NCI-H187 (cell line): Measurements from ENCODE around the gene PPP5C.
"Not testable (repeated sequence)": the region's sequence is repeated elsewhere in the genome, so short reads cannot be mapped to it uniquely, and the experiment has no call there.

Experiments used
- DNase-seq, 2 experiments: peaks; one replicate each; lab custom pipeline; 2025; lab: John Stamatoyannopoulos, UW

PPP5C gene

DNA sequence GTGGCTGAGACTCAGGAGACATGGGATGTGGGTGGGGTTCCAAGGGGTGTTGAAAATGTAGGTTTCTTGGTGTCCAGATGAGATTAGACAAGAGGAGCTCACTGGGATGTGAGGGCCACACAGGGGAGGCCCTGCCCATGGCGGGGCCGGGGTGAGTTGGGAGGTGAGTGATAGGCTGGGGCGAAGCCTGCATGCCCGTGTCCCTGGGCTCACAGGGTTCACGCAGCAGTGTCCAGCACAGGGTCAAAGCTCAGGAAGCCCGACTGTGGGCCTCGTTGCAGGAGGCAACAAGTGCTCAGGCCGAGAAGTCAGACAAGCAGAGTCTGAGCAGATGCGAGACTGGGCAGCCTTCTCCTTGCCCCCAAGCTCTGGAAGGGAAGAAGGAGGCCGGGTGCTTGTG, 39.3 kb downstream of the PPP5C start:
- DNase-seq: no peak

DNA sequence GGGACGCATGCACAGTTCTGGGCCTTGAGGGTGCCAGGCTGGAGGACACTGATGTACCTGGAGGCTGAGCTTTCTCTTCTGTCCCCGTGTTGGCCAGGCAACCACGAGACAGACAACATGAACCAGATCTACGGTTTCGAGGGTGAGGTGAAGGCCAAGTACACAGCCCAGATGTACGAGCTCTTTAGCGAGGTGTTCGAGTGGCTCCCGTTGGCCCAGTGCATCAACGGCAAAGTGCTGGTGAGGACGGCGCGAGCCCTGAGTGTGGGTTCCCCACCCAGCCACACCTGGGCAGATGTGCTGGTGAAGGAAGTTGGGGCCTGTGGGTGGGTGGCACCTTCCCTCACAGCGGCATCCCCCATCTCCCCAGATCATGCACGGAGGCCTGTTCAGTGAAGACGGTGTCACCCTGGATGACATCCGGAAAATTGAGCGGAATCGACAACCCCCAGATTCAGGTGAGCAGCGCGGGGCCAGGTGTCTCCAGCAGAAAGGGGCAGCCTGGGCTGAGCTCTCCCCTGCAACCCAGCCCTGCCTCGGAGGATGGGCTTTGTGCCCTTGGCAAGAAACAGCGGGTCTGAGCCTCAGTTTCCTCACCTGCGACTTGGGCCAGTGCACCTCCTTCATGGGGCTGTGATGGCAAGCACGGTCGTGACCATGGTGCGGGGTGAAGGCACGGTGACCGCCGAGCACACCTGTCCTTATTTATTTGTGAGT, 40.3 kb downstream of the PPP5C start:
- no peak for DNase-seq

DNA sequence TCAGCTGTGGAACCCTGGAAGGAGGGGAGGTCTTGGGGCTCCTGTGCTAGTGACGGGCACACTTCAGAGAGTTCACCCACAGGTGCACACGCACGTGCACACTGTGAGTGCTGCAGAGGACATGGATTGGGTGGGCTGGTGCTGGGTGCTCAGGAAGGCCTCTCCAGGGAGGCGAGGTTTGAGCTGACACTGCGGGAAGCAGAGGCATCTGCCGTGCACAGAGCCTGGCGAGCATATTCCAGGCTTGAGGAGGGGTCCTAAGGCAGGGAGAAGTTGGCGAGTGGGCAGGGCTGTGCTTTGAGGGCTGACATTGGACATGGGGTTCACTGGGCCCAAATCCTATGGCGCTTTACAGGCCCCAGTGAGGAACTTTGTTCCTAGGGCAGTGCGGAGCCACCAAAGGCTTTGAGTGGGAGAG, 40.8 kb downstream of the PPP5C start:
- DNase-seq: no peak

DNA sequence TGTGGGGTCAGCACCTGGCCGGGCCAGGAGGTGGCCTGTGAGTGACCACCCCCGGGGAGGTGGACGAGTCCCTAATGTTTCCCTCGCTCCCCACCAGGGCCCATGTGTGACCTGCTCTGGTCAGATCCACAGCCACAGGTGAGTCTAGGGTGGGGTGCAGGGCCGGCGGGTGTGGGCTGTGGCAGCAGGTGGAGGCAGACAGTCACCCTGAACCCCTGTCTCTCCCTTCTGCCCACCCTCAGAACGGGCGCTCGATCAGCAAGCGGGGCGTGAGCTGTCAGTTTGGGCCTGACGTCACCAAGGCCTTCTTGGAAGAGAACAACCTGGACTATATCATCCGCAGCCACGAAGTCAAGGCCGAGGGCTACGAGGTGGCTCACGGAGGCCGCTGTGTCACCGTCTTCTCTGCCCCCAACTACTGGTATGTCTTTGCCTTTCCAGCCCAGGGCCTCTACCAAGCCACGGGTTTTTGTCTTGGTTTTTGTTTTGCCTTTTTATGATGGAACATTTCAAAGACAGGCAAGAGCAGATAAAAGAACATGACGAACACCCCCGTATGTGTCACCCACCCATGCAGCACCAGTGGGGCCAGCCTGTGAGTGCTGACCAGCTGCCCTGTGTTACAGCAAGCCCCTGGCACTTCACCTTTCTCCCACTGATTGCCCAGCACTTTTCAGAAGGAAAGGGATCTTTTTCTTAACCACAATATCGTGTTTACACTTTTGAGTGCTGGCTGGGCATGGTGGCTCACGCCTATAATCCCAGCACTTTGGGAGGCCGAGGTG, 41.6 kb downstream of the PPP5C start:
- DNase-seq: no peak

DNA sequence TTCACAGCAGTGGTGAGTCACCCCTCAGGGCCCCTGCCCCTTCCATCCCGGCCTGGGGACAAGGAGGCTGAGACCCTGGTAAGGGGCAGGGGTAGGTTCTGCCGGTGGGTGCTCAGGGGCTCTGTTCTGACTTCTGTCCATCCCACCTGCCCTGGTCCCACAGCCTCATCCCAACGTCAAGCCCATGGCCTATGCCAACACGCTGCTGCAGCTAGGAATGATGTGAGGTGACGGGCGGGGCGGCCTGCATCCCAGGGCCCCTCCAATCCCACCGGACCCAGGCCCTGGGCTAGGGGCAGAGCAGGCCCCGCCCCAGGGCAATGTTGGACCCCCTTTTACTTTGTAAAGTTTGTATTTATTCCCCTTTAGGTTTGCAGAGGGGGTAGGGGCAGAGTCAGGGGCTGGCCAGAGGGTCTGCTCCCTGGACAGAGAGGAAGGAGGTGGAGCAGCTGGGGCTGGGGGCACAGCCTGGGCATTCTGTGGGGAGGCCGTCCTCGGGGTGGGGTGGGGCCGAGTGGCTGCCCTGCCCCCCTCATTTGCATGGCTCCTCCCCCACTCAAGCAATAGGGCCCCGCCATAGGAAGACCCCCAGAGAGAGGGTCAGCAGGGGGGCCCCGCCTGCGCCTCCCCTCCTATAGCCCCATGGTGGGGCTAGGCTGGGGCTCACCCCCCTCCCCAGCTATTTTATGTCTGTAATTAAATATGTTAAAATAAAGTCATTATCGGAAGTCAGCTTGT, 43.4 kb downstream of the PPP5C start:
- DNase-seq: no peak

DNA sequence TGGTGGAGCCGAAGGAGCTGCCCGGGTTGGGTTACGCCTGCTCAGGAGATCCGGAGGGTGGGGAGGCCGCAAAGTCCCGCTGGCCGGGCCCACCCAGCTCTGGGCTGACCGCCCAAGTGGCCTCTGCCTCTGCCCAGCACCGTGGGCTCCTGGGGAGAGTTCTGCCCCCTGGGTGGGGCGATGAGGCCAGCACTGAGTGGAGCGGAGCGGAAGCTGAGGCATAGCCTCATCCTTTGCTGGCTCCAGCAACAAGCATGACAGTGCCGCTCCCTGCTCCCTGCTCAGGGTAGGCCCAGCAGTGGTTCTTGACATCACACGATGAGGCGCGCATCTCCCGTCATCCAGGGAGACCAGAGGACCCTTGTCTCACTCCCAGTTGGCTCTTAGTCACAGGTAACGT, 44.0 kb downstream of the PPP5C start:
- no peak for DNase-seq

DNA sequence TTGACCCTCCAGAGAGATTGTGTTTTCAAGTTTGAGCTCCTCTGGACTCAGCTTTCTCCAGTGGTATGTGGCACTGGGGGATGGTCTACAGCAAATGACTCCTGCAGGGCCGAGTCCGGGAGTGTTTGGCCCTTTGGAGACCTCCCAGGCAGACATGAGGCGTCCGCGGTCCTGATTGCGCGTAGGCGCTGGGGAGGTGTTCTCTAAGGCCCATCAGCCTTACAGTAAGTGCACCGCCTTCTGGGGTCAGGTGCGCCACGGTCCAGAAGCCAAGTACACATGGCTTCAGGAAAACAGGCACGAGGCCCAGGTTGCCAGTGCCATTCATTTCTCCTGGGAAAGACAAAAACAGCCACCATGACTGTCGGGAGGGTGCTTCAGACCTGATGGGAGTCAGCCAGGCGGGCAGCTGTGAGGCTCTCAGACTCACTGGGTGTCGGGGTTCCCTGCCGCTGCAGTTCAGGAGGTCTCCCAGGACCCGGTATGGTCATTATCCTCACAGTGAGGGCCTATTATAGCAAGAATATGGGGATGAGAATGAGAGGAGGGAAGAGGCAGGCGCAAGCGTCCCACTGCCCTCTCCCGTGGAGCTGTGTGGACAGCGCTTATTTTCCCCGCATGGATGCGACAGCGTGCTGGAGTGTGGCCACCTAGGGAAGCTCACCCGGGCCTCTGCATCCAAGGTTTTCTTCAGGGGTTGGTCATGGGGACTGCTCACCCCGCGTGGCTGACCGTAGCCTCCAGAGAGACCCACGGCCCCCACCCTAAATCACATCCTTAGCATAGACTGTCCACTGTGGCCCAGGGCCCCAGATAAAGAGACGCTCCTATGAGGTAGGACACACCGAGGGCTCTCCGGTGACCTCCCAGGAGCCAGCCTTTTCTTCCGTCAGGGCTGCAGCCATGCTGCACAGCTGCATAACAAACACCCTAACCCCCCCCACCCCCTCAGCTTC, 44.7 kb downstream of the PPP5C start:
- no peak for DNase-seq

DNA sequence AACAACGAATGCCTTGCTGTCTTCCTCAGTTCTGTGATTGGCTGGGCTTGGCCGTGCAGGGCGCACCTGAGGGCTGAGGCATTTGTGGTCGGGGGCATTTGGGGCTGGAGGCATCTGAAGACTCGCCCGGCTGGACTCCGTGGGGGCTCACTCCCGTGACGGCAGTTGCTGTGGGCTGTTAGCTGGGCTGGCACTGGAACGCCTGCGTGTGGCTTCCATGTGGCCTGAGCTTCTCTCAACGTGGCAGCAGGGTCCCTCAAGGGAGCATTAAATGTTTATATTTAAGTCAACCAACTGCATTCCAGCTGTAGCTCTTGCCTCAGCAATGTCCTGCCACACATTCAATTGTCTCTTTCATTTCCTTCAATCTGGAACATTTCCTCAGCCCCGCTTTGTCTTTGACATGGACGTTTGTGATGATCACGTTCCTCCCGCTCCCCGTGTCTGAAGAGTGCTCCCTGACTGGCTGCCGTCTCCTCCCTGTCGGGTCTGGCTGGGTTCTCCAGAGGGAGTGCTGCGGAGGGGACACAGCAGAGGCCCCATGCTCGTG, 45.4 kb downstream of the PPP5C start:
- no peak for DNase-seq

DNA sequence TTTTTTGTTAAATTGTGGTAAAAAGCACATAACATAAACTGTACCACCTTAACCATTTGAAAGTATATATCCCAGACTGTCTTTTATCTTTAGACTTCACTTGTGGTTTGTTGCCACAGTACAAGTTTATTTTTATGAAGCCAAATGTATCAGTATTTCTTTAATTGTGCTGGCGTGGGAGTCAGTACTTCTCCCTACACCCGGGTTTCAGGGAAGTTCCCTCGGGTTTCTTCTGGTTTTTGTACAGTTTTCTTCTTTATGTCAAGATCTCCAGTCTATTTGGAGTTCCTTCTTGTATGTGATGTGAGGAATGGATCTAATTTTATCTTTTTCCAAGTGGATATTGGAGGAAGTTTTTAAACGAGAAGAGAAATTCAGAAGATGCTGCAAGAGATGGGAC, 46.0 kb downstream of the PPP5C start:
- DNase-seq: no peak

DNA sequence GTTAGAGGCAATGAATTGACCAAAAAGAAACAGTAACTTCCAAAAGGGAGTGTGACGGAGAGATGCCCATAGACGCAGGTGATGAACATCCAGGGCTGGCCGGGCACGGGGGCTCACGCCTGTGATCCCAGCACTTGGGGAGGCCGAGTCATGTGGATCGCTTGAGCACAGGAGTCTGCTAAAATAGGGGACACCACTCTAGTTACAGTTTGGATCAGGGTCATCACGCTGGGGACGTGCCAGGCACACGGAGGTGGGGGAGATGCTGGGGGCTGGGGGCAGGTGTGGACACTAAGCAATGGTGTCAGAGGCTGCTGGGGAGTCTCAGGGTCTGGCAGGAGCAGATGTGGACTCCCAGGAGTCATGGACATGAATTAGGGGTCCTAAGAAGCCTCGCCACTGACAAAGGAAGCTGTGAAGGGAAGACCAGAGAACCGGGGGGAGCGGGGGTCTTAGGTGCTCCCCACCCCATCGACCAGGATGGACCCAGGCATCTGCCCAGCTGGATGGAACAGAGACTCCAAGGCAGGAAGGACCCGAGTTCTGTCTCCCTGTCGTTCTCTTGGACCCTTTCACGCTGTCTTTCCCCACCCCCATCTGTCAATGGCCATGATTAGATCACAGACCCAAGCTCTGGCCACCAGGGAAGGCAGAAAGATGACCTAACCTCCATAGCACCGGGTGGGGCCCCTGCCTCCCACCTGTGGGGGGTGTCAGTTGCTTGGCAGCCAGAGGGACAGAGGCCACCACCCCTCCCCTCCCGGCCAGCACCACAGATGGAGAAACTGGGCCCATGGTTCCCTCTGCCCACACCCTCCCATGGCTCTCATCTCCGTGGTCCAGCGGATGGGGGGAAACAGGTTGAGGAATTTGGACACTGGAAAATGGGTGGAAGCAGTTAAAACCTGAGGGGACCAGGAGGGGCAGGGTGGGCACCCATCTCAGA, 46.8 kb downstream of the PPP5C start:
- no peak for DNase-seq

DNA sequence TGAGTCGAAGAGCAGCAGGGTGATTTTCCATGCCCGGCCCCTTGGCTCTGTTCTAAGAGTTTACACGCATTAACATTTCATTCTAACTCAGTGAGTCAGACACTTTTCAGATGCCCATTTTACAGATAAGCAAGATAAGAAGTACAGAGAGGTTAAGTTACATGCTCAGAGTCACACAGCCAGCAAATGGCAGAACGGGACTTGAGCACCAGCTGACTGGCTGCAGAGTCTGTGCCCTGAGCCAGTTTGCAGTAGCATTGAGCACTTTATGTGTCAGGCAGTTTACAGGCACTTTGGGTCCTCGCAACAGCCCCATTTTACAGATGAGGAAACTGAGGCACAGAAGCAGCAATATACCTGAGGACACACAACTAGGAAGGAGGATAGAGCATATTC, 47.5 kb downstream of the PPP5C start:
- no peak for DNase-seq

DNA sequence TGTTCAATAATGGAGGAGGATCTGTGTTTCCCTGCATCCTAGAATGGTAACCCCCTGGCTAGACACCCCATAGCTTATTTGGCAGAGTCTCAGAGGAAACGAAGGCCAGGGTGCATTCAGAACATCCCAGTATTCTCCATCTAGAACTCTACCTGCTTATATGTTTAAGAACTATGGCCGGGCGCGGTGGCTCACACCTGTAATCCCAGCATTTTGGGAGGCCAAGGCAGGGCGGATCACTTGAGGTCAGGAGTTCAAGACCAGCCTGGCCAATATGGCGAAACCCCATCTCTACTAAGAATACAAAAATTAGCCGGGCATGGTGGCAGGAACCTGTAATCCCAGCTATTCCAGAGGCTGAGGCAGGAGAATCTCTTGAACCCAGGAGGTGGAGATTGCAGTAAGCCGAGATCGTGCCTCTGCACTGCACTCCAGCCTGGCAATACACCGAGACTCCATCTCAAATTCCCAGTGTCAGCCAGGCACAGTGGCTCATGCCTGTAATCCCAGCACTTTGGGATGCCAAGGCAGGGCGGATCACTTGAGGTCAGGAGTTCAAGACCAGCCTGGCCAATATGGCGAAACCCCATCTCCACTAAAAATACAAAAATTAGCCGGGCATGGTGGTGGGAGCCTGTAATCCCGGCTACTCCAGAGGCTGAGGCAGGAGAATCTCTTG, 51.1 kb downstream of the PPP5C start:
- DNase-seq: not testable (repeated sequence)

DNA sequence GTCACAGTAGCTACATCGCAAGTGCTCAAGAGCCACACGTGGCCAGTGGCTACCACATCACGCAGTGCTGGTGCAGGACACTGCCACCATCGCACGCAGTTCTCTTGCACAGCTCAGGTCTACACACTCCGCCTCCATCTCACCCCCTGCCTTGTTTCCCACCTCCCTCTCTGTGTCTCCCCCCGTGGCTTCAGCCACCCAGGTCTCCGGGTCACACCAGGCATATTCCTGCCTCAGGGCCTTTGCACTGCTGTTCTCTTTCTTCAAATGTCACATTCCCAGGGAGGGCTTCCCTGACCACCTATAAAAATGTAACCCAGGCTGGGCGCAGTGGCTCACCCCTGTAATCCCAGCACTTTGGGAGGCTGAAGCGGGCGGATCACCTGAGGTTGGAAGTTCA, 55.8 kb downstream of the PPP5C start:
- no peak for DNase-seq

DNA sequence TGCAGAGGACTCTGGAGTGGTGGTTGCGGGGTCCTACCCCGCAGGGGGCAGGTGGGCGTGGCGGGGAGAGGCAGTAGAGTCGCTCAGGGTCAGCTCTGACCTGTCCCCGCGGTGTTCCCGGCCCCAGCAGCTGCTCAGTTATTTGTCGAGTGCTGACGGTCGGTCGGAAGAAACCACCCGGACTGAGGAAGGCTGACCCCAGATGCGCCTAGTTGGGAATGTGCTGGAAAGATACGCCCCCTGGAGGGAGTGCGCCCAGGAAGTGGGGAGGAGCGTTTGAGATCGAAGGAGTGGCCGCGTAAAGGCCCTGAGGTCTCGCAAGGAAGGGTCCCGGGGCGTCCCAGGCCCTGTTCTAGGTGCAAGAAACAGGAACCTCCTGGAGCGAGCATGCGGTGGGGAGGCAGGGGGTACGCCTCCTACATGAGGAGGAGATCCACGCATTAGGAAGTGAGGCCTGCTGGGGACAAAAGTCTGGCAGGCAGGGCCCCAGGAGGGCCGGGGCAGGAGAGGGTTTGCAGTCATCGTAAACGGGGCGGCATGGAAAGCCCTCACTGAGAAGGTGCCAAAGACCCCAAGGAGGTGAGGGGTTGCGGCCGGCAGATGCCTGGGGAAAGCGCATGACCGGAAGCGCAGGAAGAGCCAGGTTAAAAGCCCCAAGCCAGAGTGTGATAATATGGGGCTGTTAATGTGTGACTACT, 57.3 kb downstream of the PPP5C start:
- DNase-seq: no peak

DNA sequence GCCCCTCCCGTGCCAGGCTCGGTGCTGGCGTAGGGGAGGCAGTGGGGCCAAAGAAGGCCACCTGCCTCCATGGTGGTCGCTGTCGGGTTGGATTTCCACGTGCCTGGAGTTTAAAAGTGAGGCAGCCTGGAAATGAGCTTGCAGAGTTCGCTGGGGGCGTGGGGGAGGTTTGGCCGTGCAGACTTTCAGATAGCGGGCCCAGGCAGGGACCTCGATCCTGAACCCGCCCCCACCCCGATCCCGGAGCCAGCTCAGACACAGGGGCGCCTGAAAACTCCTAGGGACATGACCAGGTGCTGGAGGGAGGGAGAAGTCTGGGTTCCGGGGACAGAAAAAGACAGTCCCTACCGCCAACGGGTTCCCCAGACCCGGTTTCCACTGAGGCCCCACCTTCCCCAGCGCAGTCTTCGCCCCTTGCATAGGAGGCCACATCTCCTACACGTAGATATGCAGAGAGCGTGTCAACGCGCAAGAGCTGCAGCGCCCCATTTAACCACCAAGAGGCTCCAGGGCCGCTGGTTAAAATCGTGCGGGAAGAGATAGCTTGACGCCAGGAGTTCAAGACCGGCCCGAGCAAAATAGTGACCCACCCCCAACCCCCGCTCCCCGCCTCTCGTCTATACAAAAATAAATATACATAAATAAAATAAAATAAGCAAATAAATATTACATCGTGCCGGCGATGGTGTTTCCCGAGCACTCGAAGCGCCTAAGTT, 58.0 kb downstream of the PPP5C start:
- DNase-seq: no peak

DNA sequence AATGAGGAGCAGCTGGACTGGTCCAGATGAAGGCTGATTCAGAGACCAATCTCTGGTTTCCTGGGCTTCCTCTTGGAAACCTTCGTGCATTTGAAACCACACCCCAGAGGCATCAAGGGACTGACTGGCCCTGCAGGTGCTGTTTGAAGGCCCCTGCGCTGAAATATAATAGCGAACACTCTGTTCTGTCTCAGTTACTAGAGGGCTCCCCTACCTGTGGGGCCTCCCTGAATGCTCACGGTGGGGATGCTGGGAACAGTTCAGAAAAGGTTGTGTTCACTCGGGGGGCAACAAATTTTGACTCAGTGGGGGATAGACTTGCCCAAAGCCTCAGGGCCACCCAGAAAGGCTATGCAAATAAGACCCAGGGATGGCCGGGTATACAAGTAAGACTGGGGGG, 60.1 kb downstream of the PPP5C start:
- DNase-seq: peak; percentile 28 to 30

DNA sequence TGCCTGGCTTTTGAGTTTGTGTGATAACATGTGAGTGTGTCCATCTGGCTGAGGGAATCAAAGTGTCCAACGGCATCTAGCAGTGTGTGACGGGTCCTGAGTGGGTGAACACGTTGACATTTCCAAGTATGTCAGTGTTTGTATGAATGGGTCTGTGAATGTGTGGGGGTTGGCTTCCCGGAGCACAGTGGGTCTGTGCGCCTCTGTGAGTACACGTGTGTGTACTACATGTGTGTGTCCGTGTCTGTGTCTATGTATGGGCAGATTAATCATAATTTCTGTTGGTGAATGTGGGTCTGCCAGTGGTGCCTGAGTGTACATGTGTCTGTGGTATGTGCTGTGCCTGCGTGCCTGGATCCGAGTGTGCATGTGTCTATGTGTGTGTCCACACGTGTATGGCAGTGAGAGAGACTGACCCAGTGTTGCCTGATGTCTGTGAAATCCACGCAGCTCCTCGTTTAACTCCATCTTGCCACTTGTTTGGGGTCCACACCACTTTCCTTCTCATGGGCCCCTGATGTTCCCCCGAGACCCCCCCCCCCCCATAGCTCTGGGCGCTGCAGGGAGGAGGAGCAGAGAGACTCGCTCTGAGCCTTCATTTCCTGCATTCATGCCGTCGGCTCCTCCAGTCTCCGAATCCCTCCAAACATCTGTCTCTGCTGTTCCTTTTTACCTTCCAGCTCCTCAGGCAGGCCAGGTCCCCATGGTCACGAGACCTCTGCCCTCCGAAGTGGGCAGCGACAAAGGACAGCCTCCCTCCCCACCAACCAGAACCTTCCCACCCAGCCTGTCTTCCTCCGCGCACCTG, 61.2 kb downstream of the PPP5C start:
- DNase-seq: no peak

DNA sequence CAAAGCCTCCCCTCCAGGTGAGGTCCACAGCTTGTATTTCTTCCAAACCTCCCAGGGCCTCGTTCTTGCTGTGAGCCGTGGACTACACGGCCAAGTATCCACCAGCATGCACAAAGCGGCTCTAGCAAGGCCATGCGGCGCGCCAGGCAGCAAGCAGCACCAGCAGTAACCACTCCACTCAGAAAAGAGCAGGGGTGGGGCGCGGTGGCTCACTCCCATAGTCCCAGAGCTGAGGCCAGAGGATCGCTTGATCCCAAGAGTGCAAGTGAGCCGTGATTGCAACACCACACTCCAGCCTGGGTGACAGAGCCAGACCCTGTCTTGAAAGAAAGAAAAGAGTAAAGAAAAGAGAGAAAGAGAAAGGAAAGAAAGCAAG, 61.8 kb downstream of the PPP5C start:
- peak; percentile 46 to 63 for DNase-seq
